Stimulated activated CD8-positive, alpha-beta memory T cell treated with anti-CD3 and anti-CD28 coated beads, Interleukin-12 subunit alpha, Interleukin-12 subunit beta, amount 100 ng/mL, for 24 hours (primary cell): ENCODE results near the gene GPR156.
"Not testable (repeated sequence)": the region's sequence is repeated elsewhere in the genome, so short reads cannot be mapped to it uniquely, and the experiment has no call there.

Experiments
- DNase-seq: peaks from one replicate; pipeline ENCODE4 v3.0.0-alpha.2; 2020; ENCODE audit errors: extremely low read depth

The GPR156 gene

DNA sequence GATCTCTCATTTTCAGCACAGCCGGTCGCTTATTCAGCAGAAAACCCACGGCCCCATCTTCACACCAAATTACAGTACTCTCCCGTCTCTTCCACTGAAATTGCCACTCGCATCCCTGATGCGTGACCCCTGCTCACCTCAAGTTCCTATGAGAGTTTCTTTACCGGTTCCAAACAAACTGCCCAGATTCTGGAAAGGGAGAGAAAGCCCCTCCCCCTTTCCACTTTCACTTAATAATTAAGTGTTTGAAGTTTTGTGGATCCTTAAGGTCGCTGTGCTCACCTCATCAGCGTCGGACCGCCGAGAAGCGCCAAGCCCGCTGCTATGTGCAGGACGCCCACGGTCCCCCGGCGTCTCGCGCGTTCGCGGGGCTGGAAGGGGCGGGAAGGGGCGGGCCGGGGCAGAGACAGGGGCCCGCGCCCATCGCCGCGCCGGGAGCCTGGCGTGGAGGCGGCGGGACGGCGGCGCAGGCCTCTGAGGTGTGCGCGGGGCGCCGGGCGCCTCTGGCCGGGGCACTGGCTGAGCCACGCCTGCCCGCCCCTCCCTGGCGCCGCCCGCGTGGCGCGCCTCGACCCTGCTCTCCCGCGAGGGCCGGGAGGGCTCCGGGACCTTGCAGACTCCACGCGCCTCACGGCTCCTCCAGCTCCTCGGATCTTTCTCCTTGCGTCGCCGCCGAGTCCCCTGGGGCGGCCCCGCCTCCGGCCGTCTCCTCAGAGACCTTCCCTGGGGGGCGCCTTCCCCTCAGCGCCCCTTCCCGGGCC is at the start of gene GPR156:
TSS of gene GPR156 (minus strand) at position 476 of the 761 bp plus-strand sequence. CDS start 41,124 bp downstream, outside the sequence.
- no peak for DNase-seq

DNA sequence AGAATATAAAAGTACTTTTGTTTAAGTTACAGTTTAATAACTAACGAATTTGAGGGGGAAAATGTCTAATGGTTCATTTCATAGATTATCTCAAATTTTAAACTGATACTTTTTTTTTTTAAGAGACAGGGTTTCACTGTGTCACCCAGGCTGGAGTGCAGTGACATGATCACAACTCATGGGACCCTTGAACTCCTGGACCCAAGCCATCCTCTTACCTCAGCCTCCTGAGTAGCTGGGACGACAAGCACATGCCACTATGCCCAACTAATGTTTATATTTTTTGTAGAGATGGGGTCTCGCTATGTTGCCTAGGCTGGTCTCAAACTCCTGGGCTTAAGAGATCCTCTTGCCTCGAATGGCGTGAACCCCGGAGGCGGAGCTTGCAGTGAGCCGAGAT is 47.6 kb upstream of the GPR156 start:
- DNase-seq = no peak

DNA sequence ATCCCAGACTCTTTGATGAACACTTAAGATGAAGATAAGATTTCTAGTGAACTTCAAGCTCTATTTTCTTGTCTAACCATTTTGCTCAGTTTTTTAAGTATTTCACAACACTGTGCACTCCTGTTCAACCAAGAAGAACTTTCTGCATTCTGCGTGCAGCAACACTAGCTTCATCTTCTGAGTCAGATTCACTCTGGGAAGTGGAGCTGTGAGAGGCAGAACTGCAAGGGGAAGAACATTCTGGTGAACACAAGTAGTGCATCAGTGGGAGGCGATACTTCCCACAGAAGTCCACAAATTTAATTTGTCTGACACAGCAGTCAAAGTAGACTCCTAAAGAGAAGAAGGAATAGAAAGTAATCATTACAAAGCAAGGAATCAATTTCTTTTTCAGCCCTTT is 46.1 kb upstream of the GPR156 start:
- no peak for DNase-seq

DNA sequence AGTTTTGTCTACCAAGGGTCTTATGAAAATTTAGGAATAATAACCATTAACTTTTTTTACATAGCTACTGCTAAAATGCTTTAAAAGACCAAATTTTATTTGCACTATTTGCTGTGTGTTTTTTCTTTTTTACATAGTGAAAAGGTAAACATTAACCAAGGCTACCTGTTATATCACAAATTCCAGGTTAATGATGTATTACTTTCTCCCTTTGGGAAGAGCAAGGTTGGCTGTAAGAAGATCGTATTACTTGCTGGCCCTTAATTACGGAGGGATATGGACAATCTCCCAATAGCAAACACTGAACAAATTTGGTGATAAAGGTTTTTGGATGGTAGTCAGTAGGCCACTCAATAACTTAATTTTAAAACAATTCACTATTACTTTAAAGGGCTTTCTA is 41.8 kb upstream of the GPR156 start:
- DNase-seq = no peak

DNA sequence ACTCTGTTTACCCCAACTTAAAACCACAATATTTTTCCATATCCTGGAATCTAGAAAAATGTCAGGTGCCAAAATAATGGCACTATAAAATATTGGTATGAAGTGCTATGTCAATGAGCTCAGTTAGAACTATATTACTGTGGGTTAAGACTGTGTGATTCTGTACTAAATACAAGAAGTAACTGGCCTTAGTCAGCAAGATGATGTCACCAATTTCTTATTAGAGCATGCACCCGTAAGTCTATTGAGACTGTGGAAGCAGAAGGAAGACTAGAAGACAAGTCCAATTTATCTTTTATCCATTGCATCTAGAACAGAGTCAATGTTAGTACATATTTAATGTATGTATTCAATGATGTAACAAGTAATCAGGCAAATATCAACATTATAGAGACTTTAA is 39.2 kb upstream of the GPR156 start:
- DNase-seq = no peak

DNA sequence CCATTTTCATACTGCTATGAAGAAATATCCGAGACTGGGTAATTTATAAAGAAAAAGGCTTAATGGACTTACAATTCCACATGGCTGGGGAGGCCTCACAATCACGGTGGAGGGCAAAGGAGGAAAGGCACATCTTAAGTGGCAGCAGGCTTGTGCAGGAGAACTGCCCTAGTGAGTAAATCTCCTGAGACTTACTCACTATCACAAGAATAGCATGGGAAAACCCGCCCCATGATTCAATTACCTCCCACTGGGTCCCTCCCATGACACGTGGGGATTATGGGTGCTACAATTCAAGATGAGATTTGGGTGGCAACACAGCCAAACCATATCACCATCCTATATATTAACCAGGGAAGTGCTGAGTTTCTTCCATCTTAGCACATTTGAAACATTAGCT is 38.7 kb upstream of the GPR156 start:
- DNase-seq = not testable (repeated sequence)

DNA sequence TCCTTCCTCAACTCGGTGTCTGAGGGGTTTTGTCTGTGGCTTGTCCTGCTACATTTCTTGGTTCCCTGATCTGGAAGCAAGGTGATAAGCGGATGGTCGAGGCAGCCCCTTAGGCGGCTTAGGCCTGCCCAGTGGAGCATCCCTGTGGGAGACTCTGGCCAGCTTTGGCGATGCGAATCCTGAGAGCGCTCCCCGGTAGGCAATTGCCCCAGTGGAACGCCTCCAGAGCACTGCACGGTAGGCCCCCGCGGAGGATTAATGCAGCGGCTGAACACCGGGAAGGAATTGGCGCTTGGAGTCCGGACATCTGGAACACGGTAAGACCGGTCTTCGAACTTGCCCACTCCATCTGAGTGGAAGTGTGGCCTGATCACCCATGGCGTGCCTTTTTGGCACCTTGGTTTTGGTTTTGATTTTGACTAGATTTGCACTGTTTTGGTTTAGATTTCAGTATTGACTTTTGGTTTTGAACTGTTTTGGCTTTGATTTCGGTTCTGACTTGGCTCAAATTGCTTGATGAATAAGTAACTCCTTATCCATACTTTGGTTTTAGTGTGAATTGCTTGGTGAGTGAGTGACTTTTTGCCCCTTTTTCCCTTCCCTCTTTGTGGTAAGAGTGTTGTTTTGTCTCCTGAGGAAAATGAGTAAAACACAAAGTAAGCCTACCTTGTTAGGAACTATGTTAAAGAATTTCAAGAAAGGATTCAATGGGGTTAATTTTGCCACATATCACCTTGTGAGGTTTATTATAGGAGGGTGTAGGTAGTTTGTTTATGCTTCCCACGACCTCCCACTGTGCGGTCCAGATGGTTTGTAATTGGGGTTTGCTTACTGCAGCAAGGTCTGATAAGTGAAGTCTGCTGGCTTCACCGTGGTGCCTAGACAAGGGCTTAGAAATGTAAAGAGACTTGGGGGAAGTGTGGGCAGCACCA is 27.1 kb upstream of the GPR156 start:
- no peak for DNase-seq

DNA sequence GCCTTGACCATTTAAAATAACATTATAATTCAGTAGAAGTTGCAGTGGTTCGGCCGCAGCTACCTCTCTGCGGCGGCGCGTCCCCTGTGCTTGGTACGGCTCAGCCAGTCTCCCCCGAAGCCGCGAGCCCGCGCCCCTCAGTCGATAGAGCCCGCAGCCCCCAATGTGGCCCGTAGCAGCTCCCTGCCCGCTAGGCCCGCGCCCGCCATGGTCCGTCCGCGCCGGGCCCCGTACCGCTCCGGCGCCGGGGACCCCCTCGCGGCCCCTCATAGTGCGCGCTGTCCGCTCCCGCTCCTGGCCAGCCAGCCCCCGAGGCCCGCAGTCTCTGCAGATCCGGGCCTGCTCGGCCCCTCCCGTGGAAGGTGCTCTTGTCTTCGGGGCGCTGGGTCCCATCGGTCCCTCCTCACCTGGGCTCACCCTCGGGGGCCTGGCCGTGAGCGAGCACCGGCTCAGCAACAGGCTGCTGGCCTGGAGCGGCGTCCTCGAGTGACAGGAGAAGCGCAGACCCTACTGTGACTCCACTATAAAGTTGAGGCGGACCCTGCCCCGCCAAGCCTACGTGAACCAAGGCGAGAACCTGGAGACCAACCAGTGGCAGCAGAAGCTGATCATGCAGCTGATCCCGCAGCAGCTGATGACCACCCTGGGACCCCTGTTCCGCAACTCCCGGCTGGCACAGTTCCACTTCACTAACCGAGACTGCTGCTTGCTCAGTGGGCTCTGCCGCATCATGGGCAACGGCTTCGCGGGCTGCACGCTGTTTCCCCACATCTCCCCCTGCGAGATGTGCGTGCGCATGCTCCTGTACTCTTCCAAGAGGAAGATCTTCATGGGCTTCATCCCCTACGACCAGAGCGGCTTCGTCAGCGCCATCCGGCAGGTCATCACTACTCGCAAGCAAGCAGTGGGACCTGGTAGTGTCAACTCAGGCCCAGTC is 21.8 kb upstream of the GPR156 start:
- no peak for DNase-seq

DNA sequence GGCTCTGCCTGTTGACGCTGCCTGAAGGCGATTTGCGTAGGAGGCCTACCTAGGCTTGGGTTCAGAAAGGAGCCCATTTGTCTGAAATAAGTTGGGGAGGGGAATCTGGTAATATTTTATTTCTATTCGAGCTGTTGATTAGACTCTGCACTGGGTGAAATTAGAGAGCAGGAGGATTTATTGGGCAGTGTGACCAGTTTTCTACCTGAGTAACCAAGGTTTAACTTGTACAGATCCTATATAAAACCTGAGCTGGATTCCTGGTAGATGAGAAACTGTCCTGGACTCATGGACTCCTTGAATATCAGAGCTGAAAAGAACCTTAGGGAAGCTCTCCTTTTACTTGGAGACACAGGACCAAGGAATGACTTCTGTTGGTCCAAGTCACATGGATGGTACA is 19.6 kb upstream of the GPR156 start:
- DNase-seq = no peak

DNA sequence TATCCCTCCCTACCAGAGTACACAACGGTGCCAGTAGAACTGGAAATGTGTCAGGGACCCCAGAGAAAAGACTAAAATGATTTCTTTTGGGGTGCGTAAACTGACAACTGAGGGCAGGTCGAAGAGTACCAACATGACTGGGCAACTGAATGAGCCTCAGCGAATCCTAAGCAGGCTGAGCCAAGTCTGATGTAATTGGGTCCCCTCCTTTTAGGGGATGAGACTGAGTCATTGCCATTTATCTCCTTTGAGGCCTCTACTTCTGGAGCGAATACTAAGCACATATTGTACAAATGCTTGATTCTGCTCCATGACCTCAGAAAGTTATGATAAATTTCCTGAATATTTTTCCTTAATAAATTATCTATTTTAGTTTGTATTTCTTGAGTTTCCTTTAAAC is 17.3 kb upstream of the GPR156 start:
- DNase-seq = no peak

DNA sequence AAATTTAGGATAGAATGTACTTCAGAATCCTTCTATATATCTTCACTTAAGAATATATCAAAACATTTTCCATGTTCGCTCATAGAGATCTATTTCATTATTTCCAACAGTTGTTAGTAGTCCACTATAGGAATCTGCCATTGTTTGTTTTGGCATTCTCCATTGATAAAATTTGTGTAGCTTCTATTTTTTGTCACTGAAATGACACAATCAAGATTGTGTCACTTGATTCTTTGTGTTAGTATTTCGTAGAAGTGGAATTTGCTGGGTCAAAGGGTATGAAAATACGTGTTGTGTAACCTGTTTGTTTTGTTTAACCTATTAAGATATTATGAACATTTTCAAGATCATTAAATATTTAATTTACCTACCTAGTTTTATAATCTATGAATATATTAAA is 15.9 kb upstream of the GPR156 start:
- no peak for DNase-seq

DNA sequence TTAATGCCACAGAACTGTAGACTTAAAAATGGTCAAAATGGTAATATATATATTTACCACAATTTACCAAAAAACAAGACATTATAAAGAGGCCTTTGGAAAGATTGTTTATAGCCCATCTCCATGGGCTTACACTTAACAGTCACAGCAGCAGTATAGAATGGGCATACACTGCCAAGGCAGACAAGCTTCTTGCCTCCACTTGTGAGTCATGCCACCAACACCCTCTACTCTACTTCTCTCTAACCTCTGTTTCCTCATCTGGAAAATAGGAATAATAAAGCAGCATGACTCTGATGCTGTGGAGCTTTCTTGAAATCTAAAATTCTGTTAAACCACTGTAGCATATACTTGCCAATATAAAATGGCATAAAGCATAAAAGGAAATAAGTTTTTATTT is 14.4 kb upstream of the GPR156 start:
- no peak for DNase-seq

DNA sequence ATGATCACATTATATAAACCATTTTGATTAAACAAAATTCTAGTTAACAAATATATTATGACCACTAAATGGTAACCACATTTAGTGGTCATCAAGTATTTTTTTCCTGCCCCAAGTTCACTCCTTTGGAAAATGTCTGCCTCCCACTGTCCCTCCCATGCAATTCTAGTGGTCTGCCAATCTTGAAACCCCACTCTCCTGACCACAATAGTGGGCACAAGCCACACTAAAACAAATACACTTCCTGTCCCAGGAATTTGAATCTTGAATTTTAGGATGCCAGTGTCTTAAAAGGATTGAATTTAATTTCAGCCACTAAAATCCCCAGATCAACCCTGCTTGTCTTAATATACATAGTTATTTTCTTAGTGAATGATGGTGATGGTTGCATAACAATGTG is 14.0 kb upstream of the GPR156 start:
- no peak for DNase-seq

DNA sequence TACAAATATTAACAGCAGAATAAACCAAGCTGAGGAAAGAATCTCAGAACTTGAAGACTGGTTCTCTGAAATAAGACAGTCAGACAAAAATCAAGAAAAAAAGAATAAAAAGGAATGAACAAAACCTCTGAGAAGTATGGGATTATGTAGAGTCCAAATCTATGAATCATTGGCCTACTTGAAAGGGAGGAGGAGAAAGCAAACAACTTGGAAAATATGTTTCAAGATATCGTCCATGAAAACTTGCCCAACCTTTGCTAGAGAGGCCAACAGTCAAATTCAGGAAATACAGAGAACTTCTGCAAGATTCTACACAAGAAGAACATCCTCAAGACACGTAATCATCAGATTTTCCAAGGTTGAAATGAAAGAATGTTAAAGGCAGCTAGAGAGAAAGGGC is 6.5 kb upstream of the GPR156 start:
- not testable (repeated sequence) for DNase-seq

DNA sequence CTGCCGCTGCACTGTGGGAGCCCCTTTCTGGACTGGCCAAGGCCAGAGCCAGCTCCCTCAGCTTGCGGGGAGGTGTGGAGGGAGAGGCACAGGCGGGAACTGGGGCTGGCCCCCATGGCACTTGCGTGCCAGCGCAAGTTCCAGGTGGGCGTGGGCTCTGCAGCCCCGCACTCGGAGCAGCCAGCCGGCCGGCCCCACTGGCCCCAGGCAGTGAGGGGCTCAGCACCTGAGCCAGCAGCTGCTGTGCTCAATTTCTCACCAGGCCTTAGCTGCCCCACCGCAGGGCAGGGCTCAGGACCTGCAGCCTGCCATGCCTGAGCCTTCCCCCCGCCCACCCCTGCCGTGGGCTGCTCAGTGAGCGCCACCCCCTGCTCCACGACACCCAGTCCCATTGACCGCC is 4.6 kb upstream of the GPR156 start:
- no peak for DNase-seq

DNA sequence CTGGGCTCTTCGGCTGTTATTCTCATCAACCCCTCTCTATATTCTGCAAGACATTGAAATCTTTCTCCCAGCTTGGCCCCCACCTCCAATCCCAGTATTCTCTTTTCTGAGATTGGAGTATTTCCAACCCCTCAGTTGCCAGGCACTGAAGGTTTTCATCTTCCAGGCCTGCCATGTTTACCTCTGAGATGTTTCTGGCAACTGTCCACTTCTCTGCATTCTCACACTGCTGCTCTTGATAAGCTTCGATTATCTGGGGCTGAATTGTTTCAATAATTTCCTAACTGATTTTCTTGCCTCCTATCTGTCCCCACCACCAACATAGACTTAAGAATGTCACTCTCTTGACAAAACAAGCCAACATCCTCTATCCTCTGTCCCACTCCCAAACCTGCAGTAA is 1.4 kb upstream of the GPR156 start:
- DNase-seq = no peak

DNA sequence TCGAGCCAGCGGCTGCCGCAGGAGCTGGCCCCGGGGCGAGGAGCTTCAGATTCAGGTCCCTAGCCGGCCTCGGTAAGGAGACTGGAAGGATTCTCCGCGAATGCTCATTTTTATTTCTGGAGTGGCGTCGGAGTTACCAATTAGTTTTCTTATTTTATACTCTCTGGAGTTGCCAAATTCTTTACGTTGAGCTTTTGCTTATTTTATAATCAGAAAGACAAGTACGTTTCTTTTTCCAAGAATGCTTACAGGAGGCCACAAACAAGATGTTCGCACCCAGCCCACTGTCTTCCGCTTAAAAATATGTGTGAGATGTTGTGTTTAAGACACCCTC is 453 bp upstream of the GPR156 start:
- no peak for DNase-seq

DNA sequence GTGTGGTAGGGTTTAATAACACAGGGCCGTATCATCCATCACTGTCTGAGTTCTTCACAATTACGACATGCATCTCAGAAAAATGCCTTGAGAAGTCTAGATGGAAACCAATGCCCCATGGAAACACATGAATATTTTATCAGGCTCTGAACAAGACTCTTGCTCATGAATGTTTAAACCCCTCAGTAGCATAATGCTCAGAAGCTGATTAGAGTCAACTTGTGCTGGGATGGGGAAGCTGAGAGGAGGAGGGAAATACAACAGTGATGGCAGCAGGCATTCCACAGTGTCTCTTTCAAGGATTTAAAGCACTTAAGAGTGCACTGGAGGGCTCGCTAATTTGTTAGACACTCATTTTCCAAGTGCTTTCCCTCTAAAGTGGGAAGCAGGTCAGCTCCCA is 3.8 kb downstream of the GPR156 start:
- DNase-seq = no peak

DNA sequence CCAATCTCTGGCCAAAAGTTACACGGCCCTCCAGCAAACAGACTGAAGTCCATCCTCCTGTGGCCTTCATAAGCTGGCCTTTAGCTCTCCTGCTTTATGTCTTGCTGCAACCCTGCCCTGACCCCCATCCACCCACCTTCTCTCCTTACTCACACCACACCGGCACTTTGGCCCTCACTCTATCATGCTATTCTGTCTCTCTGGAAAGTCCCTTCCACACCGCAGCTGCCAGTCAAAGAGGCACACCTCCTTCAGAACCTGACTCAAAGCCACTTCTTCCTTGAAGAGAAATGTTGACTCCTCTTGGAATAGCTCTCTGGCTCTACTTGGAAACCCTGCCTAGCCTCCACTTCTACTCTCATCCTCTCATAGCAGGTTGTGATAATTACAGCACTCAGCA is 4.5 kb downstream of the GPR156 start:
- no peak for DNase-seq

DNA sequence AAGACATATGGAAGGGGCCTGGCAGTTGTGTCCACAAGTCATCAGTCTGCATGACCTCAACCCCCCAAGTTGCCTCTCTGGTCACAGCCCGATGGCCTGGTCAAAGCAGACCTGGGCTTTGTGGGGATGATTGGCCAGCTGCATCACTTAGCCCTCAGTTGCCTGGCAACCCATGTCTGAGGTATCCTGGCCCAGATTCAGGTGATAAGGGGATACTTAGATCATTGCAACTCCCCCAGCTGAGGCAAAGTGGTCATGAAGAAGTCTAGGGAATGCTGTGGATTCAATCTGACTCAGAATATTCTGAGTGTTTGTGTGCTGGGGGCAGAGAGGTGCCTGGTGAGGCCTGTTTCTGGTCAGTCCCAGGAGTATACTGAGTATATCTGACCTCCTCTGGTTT is 5.0 kb downstream of the GPR156 start:
- no peak for DNase-seq

DNA sequence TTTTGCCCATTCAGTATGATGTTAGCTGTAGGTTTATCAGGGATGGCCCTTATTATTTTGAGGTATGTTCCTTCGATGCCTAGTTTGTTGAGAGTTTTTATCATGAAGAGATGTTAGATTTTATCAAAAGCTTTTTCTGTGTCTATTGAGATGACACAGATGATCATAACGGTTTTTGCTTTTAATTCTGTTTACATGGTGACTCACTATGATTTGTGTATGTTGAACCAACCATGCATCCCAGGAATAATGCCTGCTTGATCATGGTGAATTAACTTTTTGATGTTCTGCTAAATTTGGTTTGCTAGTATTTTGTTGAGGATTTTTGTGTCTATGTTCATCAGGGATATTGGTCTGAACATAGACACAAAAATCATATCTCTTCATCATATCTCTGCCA is 8.3 kb downstream of the GPR156 start:
- no peak for DNase-seq

DNA sequence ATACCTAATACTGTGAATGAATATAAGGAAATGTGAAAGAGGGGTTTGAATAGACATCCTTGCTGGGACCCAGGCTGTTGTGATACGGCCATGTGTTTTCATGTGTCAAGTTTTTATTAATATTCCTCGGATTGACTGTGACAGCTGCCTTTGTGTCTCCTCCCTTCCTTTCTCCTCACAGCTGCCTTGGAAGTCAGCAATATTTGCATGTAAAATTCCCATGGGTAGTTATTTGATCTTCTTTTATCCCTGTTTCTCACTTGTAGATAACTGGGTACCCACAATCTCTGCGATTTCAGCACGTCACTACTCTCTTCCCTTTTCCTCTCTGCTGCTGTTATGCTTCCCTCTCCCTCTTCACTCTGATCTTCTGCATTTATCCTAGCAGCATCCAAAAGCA is 9.4 kb downstream of the GPR156 start:
- DNase-seq = no peak
